Nephron (organoid): ENCODE results near the gene CEP41.
A peak's percentile ranks its signal among the peaks of the same experiment; 100 is the strongest.

Experiments
- H3K27ac Mint-ChIP-seq, 3 experiments: 2 replicates each; pipeline ENCODE4 v1.8.0; 2020; ENCODE audit warnings: mixed read lengths in 3 of 3, mild to moderate bottlenecking in 2 of 3, moderate library complexity in 1 of 3
- H3K27me3 Mint-ChIP-seq: 2 replicates; pipeline ENCODE4 v1.8.0; 2021; ENCODE audit warnings: low read depth, mild to moderate bottlenecking, moderate library complexity, mixed read lengths
- H3K36me3 Mint-ChIP-seq: 2 replicates; pipeline ENCODE4 v1.8.0; 2020; ENCODE audit warnings: low read depth, mixed read lengths
- H3K4me1 Mint-ChIP-seq: 2 replicates; pipeline ENCODE4 v1.8.0; 2020; ENCODE audit warnings: mixed read lengths
- H3K4me3 Mint-ChIP-seq, 3 experiments: 2 replicates each; pipeline ENCODE4 v1.8.0; 2020; ENCODE audit warnings: mild to moderate bottlenecking in 3 of 3, mixed read lengths in 3 of 3, moderate library complexity in 2 of 3
- H3K9me3 Mint-ChIP-seq: 2 replicates; pipeline ENCODE4 v1.8.0; 2020; ENCODE audit warnings: mixed read lengths
- CTCF ChIP-seq, 3 experiments: fragments of 200-600 bp; sonication (generic); IDR thresholded peaks; one replicate each; pipeline ENCODE4 v1.5.0; 2021; ENCODE audit warnings: antibody characterized with exemption in 3 of 3; ENCODE audit not compliant: unreplicated experiment in 3 of 3

The CEP41 gene

GRCh38 chr7:130398526-130399090 lies 42.2 kb downstream of the CEP41 start:
- peak overlapping the region; percentile 92 to 99 (median 98) for H3K27ac Mint-ChIP-seq
- H3K4me3 Mint-ChIP-seq, result peak overlapping the region in 1 of 3 experiments; percentile 12
- H3K4me1 Mint-ChIP-seq, result peaks cover 65% of the 10 kb centered on the region
- no peaks in the 10 kb centered on the region for H3K27me3 Mint-ChIP-seq
- H3K36me3 Mint-ChIP-seq, result peaks cover 36% of the 10 kb centered on the region
- no peak for TF ChIP-seq CTCF (IDR thresholded peaks at IDR 0.05; ENCODE audit: unreplicated experiment in 3 of 3)
- H3K9me3 Mint-ChIP-seq, result no peaks in the 10 kb centered on the region

- Mint-ChIP-seq H3K27me3 (no peaks in the 10 kb centered on the region), H3K4me1 (peaks cover 74% of the 10 kb centered on the region), H3K4me3 (no peak overlapping the region), H3K36me3 (peaks cover 33% of the 10 kb centered on the region), H3K27ac (peak overlapping the region; percentile 92 to 99 (median 98)), H3K9me3 (no peaks in the 10 kb centered on the region)
- no peak for TF ChIP-seq CTCF (IDR thresholded peaks at IDR 0.05; ENCODE audit: unreplicated experiment in 3 of 3)
These were observed 43.1 kb downstream of the CEP41 start for GRCh38 chr7:130397758-130398073.

GRCh38 chr7:130397051-130397757 lies 43.6 kb downstream of the CEP41 start:
- Mint-ChIP-seq H3K4me3 (peak overlapping the region in 2 of 3 experiments; percentile 34 to 75), H3K9me3 (no peaks in the 10 kb centered on the region), H3K27me3 (no peaks in the 10 kb centered on the region), H3K27ac (peak overlapping the region; percentile 92 to 99 (median 98)), H3K36me3 (peaks cover 28% of the 10 kb centered on the region), H3K4me1 (peaks cover 79% of the 10 kb centered on the region)
- TF ChIP-seq CTCF (IDR thresholded peaks at IDR 0.05; ENCODE audit: unreplicated experiment in 3 of 3), result no peak

GRCh38 chr7:130396109-130396508 lies 44.7 kb downstream of the CEP41 start:
- H3K9me3 Mint-ChIP-seq, result no peaks in the 10 kb centered on the region
- H3K4me1 Mint-ChIP-seq, result peaks cover 87% of the 10 kb centered on the region
- H3K27me3 Mint-ChIP-seq, result no peaks in the 10 kb centered on the region
- peaks cover 28% of the 10 kb centered on the region for H3K36me3 Mint-ChIP-seq
- TF ChIP-seq CTCF (IDR thresholded peaks at IDR 0.05; ENCODE audit: unreplicated experiment in 3 of 3), result no peak
- H3K27ac Mint-ChIP-seq, result peak overlapping the region; percentile 92 to 99 (median 98)
- peak overlapping the region; percentile 8 to 75 (median 31) for H3K4me3 Mint-ChIP-seq

GRCh38 chr7:130395421-130395820 lies 45.4 kb downstream of the CEP41 start:
- Mint-ChIP-seq H3K4me1 (peaks cover 84% of the 10 kb centered on the region), H3K4me3 (peak overlapping the region in 1 of 3 experiments; percentile 56), H3K27ac (peak overlapping the region; percentile 92 to 99 (median 98)), H3K27me3 (no peaks in the 10 kb centered on the region), H3K36me3 (peaks cover 22% of the 10 kb centered on the region), H3K9me3 (no peaks in the 10 kb centered on the region)
- no peak for TF ChIP-seq CTCF (IDR thresholded peaks at IDR 0.05; ENCODE audit: unreplicated experiment in 3 of 3)
